Measurements from ENCODE around the gene MRO. TPM values are rescaled to one million over a fixed set of nuclear protein-coding genes. Genes with fewer than 3 reads are reported as not detected.

The MRO gene
- total and polyA plus RNA-seq, 7 donors, result 0.11 to 1.7 (median 0.82) TPM

DNA sequence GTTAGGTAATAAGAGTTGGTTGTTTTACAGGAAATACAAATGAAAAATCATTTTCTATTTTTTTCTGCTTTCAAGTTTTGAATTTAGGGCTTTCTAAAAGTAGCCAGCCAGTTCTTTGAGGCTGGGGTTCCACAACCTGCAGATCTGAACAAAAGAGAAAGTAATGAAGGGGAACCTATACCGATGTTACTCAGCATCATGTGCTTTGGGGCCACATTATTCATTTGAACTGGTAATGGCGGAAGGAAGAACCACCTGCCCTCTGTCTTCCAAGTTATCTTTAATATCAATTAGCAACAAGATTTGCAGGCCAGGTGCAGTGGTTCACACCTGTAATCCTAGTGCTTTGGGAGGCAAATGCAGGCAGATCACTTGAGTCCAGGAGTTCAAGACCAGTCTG, 12.9 kb upstream of the MRO start:
- no peaks in the 10 kb centered on the region for H3K4me1 ChIP-seq
- no peak for ATAC-seq
- no peak overlapping the region for H3K4me3 ChIP-seq
- H3K27me3 ChIP-seq (ENCODE audit: insufficient read depth in 3 of 3, low read length in 2 of 3), result no peaks in the 10 kb centered on the region
- TF ChIP-seq, protein P1, sequence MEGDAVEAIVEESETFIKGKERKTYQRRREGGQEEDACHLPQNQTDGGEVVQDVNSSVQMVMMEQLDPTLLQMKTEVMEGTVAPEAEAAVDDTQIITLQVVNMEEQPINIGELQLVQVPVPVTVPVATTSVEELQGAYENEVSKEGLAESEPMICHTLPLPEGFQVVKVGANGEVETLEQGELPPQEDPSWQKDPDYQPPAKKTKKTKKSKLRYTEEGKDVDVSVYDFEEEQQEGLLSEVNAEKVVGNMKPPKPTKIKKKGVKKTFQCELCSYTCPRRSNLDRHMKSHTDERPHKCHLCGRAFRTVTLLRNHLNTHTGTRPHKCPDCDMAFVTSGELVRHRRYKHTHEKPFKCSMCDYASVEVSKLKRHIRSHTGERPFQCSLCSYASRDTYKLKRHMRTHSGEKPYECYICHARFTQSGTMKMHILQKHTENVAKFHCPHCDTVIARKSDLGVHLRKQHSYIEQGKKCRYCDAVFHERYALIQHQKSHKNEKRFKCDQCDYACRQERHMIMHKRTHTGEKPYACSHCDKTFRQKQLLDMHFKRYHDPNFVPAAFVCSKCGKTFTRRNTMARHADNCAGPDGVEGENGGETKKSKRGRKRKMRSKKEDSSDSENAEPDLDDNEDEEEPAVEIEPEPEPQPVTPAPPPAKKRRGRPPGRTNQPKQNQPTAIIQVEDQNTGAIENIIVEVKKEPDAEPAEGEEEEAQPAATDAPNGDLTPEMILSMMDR (IDR thresholded peaks at IDR 0.05), result no peak
- WGBS, 3 donors, result 92 to 96% (median 93%) methylated on average over 2 of the region's 2 CpGs
- no peak overlapping the region for H3K27ac ChIP-seq
- no peak for DNase-seq
- H3K9me3 ChIP-seq, result no peaks in the 10 kb centered on the region
- intact Hi-C loops (cut with DNase I), result no loop called here
- H3K36me3 ChIP-seq (ENCODE audit: insufficient read depth in 1 of 2, low read depth in 1 of 2), result no peaks in the 10 kb centered on the region

DNA sequence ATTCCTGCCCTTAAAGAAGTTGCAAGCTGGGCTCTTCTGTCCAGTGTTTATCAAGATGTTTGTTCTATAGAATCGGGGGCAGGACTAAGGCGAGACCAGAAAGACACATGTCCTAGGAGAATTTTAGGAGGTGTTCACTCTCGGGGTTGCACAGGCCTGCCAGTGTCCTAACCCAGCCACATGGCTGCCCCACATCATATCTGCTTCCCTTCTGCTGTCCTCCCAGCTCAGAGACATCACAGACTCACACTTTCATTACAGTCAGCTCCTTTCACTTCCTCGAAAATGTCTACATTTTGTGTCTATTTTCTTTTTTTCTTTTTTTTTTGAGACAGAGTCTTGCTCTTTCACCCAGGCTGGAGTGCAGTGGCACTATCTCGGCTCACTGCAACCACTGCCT, 10.7 kb upstream of the MRO start:
- H3K9me3 ChIP-seq, result no peaks in the 10 kb centered on the region
- no peaks in the 10 kb centered on the region for H3K36me3 ChIP-seq (ENCODE audit: insufficient read depth in 1 of 2, low read depth in 1 of 2)
- WGBS, 3 donors, result 94 to 96% (median 95%) methylated on average over 5 of the region's 5 CpGs
- H3K27ac ChIP-seq, result no peak overlapping the region
- H3K4me1 ChIP-seq, result no peaks in the 10 kb centered on the region
- DNase-seq, result no peak
- H3K27me3 ChIP-seq (ENCODE audit: insufficient read depth in 3 of 3, low read length in 2 of 3), result no peaks in the 10 kb centered on the region
- H3K4me3 ChIP-seq, result no peak overlapping the region
- ATAC-seq, result no peak
- TF ChIP-seq, protein P1 (IDR thresholded peaks at IDR 0.05), result no peak
- intact Hi-C loops (cut with DNase I), result no loop called here

DNA sequence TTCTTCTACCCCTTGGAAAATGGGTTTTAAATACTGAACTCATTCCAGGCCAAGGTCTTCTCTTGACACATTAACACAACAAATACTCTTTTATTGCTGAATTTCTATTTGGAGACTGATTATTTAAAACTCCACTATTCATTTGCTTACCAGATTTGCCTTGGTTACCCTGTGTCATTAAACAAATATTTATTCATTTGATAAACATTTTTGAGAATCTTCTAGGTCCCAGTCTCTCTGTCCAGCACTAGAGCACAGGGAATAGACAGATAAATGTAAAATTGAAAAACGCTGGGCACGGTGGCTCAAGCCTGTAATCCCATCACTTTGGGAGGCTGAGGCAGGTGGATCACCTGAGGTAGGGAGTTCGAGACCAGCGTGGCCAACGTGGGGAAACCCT, 9.8 kb upstream of the MRO start:
- H3K27ac ChIP-seq, result no peak overlapping the region
- H3K4me3 ChIP-seq, result no peak overlapping the region
- H3K4me1 ChIP-seq, result no peaks in the 10 kb centered on the region
- no peak for ATAC-seq
- no peaks in the 10 kb centered on the region for H3K9me3 ChIP-seq
- 60 to 92% (median 68%) methylated on average over 5 of the region's 5 CpGs for WGBS, 3 donors
- H3K27me3 ChIP-seq (ENCODE audit: insufficient read depth in 3 of 3, low read length in 2 of 3), result no peaks in the 10 kb centered on the region
- TF ChIP-seq, protein P1 (IDR thresholded peaks at IDR 0.05), result no peak
- intact Hi-C loops (cut with DNase I), result no loop called here
- no peaks in the 10 kb centered on the region for H3K36me3 ChIP-seq (ENCODE audit: insufficient read depth in 1 of 2, low read depth in 1 of 2)
- no peak for DNase-seq

DNA sequence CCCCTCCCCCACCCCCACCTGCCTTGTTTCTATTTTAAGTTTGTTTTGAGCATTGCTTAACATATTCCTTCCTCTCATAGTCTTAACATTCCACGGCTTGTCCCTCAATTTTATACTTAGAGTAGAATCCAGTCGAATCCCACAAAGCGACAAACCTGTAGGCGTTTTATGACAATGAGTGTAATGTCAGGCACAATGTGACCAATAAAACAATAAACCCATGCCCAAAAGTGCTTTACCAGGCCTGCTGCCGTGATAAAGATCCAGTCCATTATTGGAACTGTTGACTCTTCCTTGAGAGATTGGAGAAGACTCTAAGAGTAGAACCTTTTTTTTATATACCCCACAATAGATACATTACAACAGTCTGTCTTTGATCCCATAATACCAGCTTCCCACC, 6.2 kb upstream of the MRO start:
- intact Hi-C loops (cut with DNase I), result no loop called here
- 63 to 74% (median 65%) methylated on average over 5 of the region's 5 CpGs for WGBS, 3 donors
- Histone ChIP-seq H3K27me3 (ENCODE audit: insufficient read depth in 3 of 3, low read length in 2 of 3) (no peaks in the 10 kb centered on the region), H3K4me3 (no peak overlapping the region), H3K36me3 (ENCODE audit: insufficient read depth in 1 of 2, low read depth in 1 of 2) (no peaks in the 10 kb centered on the region), H3K27ac (no peak overlapping the region), H3K9me3 (no peaks in the 10 kb centered on the region), H3K4me1 (peaks cover 2% of the 10 kb centered on the region)
- TF ChIP-seq, protein P1 (IDR thresholded peaks at IDR 0.05), result no peak
- DNase-seq (no peak), ATAC-seq (no peak)

DNA sequence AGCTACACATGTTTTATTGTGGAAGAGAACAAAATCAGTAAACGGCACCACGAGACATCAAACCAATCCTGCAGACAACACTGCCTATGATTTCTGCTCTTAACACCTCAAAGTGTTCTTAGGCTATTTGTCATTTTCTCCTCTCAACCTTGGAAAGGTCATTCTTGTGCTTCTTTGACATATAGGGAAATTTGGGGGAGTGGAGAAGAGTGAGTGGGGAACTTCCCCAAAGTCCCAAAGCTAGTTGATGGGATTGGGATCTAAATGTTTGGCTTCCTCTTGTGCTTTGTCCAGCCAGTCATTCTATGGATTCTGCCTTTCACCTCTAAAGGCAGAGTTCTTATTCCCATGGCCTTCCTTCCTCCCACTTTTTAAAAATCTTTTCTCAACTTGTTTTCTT, 5.8 kb upstream of the MRO start:
- no peaks in the 10 kb centered on the region for H3K36me3 ChIP-seq (ENCODE audit: insufficient read depth in 1 of 2, low read depth in 1 of 2)
- no peak for DNase-seq
- no peak overlapping the region for H3K27ac ChIP-seq
- H3K4me1 ChIP-seq, result peaks cover 6% of the 10 kb centered on the region
- TF ChIP-seq, protein P1 (IDR thresholded peaks at IDR 0.05), result no peak
- no peaks in the 10 kb centered on the region for H3K27me3 ChIP-seq (ENCODE audit: insufficient read depth in 3 of 3, low read length in 2 of 3)
- no peak overlapping the region for H3K4me3 ChIP-seq
- no peaks in the 10 kb centered on the region for H3K9me3 ChIP-seq
- ATAC-seq, result no peak
- intact Hi-C loops (cut with DNase I), result no loop called here
- 83 to 89% (median 83%) methylated on average over 2 of the region's 2 CpGs for WGBS, 3 donors

All from psoas muscle (tissue), 8 donors.